Measurements from ENCODE around the gene SRP19. TPM values are rescaled to one million over a fixed set of nuclear protein-coding genes. Genes with fewer than 3 reads are reported as not detected.

SRP19 gene
- total RNA-seq, 4 donors from 2014 or later, result 37.1 to 154 (median 49.7) TPM

GRCh38 chr5:112861638-112861985, 525 bp downstream of the SRP19 start:
- DNase-seq, result no peak
- TF ChIP-seq CTCF (IDR thresholded peaks at IDR 0.05) (no peak), POLR2A (IDR thresholded peaks at IDR 0.05) (no peak)
- no peaks in the 10 kb centered on the region for H3K36me3 ChIP-seq
- peaks cover 0 to 14% of the 10 kb centered on the region in 2 donors for H3K4me1 ChIP-seq
- H3K4me3 ChIP-seq, result peak overlapping the region; percentile 69 to 73
- no peaks in the 10 kb centered on the region for H3K27me3 ChIP-seq
- intact Hi-C loops (cut with DNase I; ENCODE audit: low total_unique reads), result no loop called here
- no peaks in the 10 kb centered on the region for H3K9me3 ChIP-seq
- H3K27ac ChIP-seq, result peak overlapping the region; percentile 50 to 78

GRCh38 chr5:112862085-112862484, 998 bp downstream of the SRP19 start:
- Histone ChIP-seq H3K9me3 (no peaks in the 10 kb centered on the region), H3K4me3 (peak overlapping the region; percentile 69 to 73), H3K27me3 (no peaks in the 10 kb centered on the region), H3K27ac (peak overlapping the region in 1 of 2 donors; percentile 50), H3K4me1 (peaks cover 0 to 14% of the 10 kb centered on the region in 2 donors), H3K36me3 (no peaks in the 10 kb centered on the region)
- no peak for TF ChIP-seq POLR2A (IDR thresholded peaks at IDR 0.05)
- no peak for TF ChIP-seq CTCF (IDR thresholded peaks at IDR 0.05)
- intact Hi-C loops (cut with DNase I; ENCODE audit: low total_unique reads), result no loop called here
- no peak for DNase-seq

- TF ChIP-seq POLR2A (IDR thresholded peaks at IDR 0.05) (no peak), CTCF (IDR thresholded peaks at IDR 0.05) (no peak)
- no peak overlapping the region for H3K27ac ChIP-seq
- no peak overlapping the region for H3K4me3 ChIP-seq
- H3K36me3 ChIP-seq, result no peaks in the 10 kb centered on the region
- peaks cover 0 to 14% of the 10 kb centered on the region in 2 donors for H3K4me1 ChIP-seq
- intact Hi-C loops (cut with DNase I; ENCODE audit: low total_unique reads), result no loop called here
- H3K27me3 ChIP-seq, result no peaks in the 10 kb centered on the region
- H3K9me3 ChIP-seq, result no peaks in the 10 kb centered on the region
- no peak for DNase-seq
Measured at GRCh38 chr5:112863549-112863948, 2.5 kb downstream of the SRP19 start.

DNA sequence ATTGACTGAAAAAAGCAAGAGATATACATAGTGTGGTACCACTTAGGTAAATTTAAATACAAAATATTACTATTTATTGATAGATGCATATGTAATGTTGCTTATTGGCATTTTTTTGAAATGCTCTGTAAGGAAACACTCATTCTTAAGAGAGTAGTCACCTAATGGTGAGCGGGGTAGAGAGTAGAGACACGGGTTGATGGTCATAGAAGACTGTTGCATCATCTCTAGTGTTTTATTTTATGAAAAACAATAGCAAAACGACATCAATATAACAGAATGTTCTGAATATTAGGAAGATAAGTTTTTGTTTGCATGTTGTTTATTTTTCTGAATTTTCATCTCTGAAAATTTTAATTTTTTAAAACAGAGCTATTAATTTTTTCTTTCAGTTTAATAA, 4.0 kb downstream of the SRP19 start:
- Histone ChIP-seq H3K27me3 (no peaks in the 10 kb centered on the region), H3K36me3 (no peaks in the 10 kb centered on the region), H3K4me3 (no peak overlapping the region), H3K9me3 (no peaks in the 10 kb centered on the region), H3K4me1 (peaks cover 0 to 14% of the 10 kb centered on the region in 2 donors), H3K27ac (no peak overlapping the region)
- no peak for DNase-seq
- intact Hi-C loops (cut with DNase I; ENCODE audit: low total_unique reads), result no loop called here
- TF ChIP-seq CTCF (IDR thresholded peaks at IDR 0.05), result no peak
- TF ChIP-seq POLR2A (IDR thresholded peaks at IDR 0.05), result no peak

DNA sequence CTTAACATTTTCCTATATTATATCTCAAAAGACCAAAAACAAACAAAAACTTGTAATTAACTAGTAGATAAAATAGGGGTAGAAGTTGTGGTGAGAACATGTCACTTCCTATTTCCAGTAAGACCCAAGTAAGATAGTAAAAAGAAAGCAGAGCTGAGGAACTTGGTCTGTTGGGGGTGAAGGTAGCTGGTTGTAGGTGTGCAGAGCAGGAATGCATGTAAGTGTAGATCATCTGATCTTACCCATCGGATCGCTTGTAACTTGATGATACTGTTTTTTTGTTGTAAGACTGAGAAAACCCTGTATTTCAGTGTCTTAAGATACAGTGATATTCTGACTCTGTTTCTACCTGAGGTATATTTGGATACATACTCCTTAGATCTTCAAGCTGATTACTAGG, 5.7 kb downstream of the SRP19 start:
- H3K27ac ChIP-seq, result no peak overlapping the region
- H3K27me3 ChIP-seq, result no peaks in the 10 kb centered on the region
- no peak for TF ChIP-seq POLR2A (IDR thresholded peaks at IDR 0.05)
- TF ChIP-seq CTCF (IDR thresholded peaks at IDR 0.05), result no peak
- H3K36me3 ChIP-seq, result no peaks in the 10 kb centered on the region
- no peaks in the 10 kb centered on the region for H3K9me3 ChIP-seq
- no peak for DNase-seq
- no peak overlapping the region for H3K4me3 ChIP-seq
- peaks cover 0 to 14% of the 10 kb centered on the region in 2 donors for H3K4me1 ChIP-seq
- intact Hi-C loops (cut with DNase I; ENCODE audit: low total_unique reads), result no loop called here

Data from uterus (tissue), 4 donors.